HG02798 (cell line): ENCODE measurements around the gene SUPV3L1.
A peak's percentile ranks its signal among the peaks of the same experiment; 100 is the strongest.
"Not testable (repeated sequence)": the region's sequence is repeated elsewhere in the genome, so short reads cannot be mapped to it uniquely, and the experiment has no call there.

Experiments
- ATAC-seq: cut with Tn5 transposase; IDR thresholded peaks from one replicate; pipeline ENCODE4 v1.9.1; 2021; ENCODE audit warnings: mild to moderate bottlenecking; ENCODE audit not compliant: unreplicated experiment, poor library complexity

The SUPV3L1 gene

GRCh38 chr10:69179743-69180524 lies at the start of gene SUPV3L1:
Gene SUPV3L1, plus strand, starts transcription at chr10:69180234. Its CDS starts 58 bp downstream, at chr10:69180292.
- ATAC-seq: peak; percentile 89

- no peak for ATAC-seq
Measured at GRCh38 chr10:69130251-69130650, 49.8 kb upstream of the SUPV3L1 start.

- no peak for ATAC-seq
Measured at GRCh38 chr10:69139961-69140360, 40.1 kb upstream of the SUPV3L1 start.

GRCh38 chr10:69141304-69141703 lies 38.7 kb upstream of the SUPV3L1 start:
- ATAC-seq: no peak

GRCh38 chr10:69142074-69142473 lies 38.0 kb upstream of the SUPV3L1 start:
- ATAC-seq: not testable (repeated sequence)

GRCh38 chr10:69142983-69143382 lies 37.1 kb upstream of the SUPV3L1 start:
- no peak for ATAC-seq

- ATAC-seq: no peak
Measured at GRCh38 chr10:69145329-69145728, 34.7 kb upstream of the SUPV3L1 start.

- ATAC-seq: no peak
Measured at GRCh38 chr10:69145864-69146263, 34.2 kb upstream of the SUPV3L1 start.

- ATAC-seq: no peak
Measured at GRCh38 chr10:69146759-69147158, 33.3 kb upstream of the SUPV3L1 start.

GRCh38 chr10:69151984-69152383 lies 28.1 kb upstream of the SUPV3L1 start:
- no peak for ATAC-seq

- no peak for ATAC-seq
Measured at GRCh38 chr10:69153227-69153626, 26.8 kb upstream of the SUPV3L1 start.

GRCh38 chr10:69160809-69161241 lies 19.2 kb upstream of the SUPV3L1 start:
- no peak for ATAC-seq

- ATAC-seq: no peak
Measured at GRCh38 chr10:69168493-69168892, 11.5 kb upstream of the SUPV3L1 start.

- no peak for ATAC-seq
Measured at GRCh38 chr10:69172241-69172982, 7.6 kb upstream of the SUPV3L1 start.

- ATAC-seq: not testable (repeated sequence)
Measured at GRCh38 chr10:69175326-69175725, 4.7 kb upstream of the SUPV3L1 start.

- no peak for ATAC-seq
Measured at GRCh38 chr10:69176823-69177222, 3.2 kb upstream of the SUPV3L1 start.

- peak; percentile 25 for ATAC-seq
Measured at GRCh38 chr10:69179089-69179742, 818 bp upstream of the SUPV3L1 start.

GRCh38 chr10:69180525-69181204 lies 631 bp downstream of the SUPV3L1 start:
- no peak for ATAC-seq

GRCh38 chr10:69181433-69181832 lies 1.4 kb downstream of the SUPV3L1 start:
- no peak for ATAC-seq

- ATAC-seq: no peak
Measured at GRCh38 chr10:69182005-69182404, 2.0 kb downstream of the SUPV3L1 start.
